ENCODE measurements around the gene OSBP2. TPM values are rescaled to one million over a fixed set of nuclear protein-coding genes. Genes with fewer than 3 reads are reported as not detected.

The OSBP2 gene
- total and polyA plus RNA-seq, 3 donors from 2014 or later, result 39.5 to 68.0 (median 45.4) TPM

DNA sequence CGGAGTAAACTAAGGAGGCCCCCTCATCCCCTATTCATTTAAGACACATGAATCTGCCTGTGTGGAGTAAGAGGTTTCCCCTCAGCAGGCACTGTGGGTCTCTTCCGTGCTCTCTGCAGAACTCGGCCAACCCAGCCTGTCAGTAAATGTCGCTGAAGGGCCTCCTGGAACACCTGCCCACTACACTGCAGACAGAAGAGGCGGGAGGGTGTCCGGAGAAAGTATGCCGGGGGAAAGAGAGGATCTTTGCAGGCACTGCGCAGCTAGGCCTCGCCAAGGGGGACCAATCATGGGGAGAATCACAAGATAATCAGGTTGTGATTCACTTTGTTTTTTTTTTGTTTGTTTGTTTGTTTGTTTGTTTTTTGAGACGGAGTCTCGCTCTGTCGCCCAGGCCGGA lies 163.1 kb downstream of the OSBP2 start:
- Histone ChIP-seq H3K36me3 (ENCODE audit: low read depth, missing control alignments) (no peaks in the 10 kb centered on the region), H3K27ac (no peak overlapping the region), H3K4me1 (no peaks in the 10 kb centered on the region), H3K4me3 (no peak overlapping the region), H3K27me3 (no peaks in the 10 kb centered on the region), H3K9me3 (no peaks in the 10 kb centered on the region)
- intact Hi-C loops (cut with DNase I; ENCODE audit: low total_unique reads), result no loop called here
- no peak for DNase-seq
- TF ChIP-seq, protein P1, sequence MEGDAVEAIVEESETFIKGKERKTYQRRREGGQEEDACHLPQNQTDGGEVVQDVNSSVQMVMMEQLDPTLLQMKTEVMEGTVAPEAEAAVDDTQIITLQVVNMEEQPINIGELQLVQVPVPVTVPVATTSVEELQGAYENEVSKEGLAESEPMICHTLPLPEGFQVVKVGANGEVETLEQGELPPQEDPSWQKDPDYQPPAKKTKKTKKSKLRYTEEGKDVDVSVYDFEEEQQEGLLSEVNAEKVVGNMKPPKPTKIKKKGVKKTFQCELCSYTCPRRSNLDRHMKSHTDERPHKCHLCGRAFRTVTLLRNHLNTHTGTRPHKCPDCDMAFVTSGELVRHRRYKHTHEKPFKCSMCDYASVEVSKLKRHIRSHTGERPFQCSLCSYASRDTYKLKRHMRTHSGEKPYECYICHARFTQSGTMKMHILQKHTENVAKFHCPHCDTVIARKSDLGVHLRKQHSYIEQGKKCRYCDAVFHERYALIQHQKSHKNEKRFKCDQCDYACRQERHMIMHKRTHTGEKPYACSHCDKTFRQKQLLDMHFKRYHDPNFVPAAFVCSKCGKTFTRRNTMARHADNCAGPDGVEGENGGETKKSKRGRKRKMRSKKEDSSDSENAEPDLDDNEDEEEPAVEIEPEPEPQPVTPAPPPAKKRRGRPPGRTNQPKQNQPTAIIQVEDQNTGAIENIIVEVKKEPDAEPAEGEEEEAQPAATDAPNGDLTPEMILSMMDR (IDR thresholded peaks at IDR 0.05), result no peak
- no peak for TF ChIP-seq POLR2A (IDR thresholded peaks at IDR 0.05)
- WGBS, 2 donors, result 93 to 94% methylated on average over 13 of the region's 13 CpGs

DNA sequence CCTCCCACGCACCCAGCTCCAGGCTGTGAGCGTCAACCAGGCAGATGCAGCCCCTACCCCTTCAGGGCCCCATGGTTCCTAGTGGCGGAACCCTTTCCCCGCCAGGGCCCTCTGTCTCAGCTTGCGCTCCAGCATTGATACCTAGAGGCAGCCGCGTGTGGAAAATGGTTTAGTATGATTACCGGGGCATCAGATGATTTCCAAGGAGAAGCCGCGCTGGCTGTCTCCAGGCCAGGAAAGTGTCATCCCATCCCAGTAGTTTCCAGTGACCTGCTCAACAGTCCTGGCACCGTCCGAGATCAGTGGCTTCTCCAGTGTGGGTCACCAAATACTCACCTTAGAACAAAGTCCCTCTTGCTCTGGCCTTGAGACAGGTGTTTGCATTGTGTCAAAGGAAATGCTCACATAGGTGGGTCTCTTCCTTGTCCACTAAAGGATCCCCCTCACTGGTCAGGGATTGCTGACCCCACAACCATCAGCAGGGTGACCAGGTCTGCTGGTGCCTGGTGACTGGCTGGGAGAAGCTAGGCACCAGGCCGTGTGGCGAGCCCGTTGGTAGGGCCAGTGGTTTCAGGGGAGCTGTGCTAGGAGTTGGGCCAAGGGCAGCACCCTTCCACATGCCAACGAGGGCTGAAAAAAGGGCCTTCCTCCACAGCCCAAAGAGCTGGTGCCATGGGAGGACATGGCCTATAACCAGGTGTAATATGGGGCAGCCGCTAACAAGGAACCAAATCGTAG lies 164.5 kb downstream of the OSBP2 start:
- no peak overlapping the region for H3K4me3 ChIP-seq
- H3K9me3 ChIP-seq, result no peaks in the 10 kb centered on the region
- 93 to 95% methylated on average over 15 to 18 of the region's 18 CpGs for WGBS, 2 donors
- no peak overlapping the region for H3K27ac ChIP-seq
- intact Hi-C loops (cut with DNase I; ENCODE audit: low total_unique reads), result no loop called here
- TF ChIP-seq, protein P1 (IDR thresholded peaks at IDR 0.05), result no peak
- TF ChIP-seq POLR2A (IDR thresholded peaks at IDR 0.05), result no peak
- H3K4me1 ChIP-seq, result no peaks in the 10 kb centered on the region
- peak; percentile 2 for DNase-seq
- H3K27me3 ChIP-seq, result no peaks in the 10 kb centered on the region
- H3K36me3 ChIP-seq (ENCODE audit: low read depth, missing control alignments), result no peaks in the 10 kb centered on the region

DNA sequence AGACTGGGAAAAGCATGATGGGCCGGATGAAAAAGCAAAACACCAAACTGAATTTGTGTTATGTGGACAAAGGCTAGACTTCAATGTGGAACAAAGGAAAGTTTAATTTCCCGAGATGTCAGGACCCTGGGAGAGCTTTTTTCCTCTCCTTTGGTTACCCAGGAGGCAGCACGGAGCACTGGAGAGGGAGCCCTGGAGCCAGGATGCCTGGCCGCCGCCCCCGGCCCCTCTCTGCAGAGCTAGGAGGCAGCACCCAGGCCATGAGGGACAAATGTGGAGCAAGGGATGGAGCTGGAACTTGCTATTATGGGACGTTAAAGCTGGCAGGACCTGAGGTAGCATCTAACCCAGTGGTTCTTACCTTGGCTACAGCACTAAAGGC lies 165.0 kb downstream of the OSBP2 start:
- WGBS, 2 donors, result 93 to 96% methylated on average over 7 of the region's 7 CpGs
- Histone ChIP-seq H3K9me3 (no peaks in the 10 kb centered on the region), H3K27ac (no peak overlapping the region), H3K4me1 (no peaks in the 10 kb centered on the region), H3K4me3 (no peak overlapping the region), H3K27me3 (no peaks in the 10 kb centered on the region), H3K36me3 (ENCODE audit: low read depth, missing control alignments) (no peaks in the 10 kb centered on the region)
- DNase-seq, result peak; percentile 4
- TF ChIP-seq, protein P1 (IDR thresholded peaks at IDR 0.05), result no peak
- no peak for TF ChIP-seq POLR2A (IDR thresholded peaks at IDR 0.05)
- intact Hi-C loops (cut with DNase I; ENCODE audit: low total_unique reads), result no loop called here

DNA sequence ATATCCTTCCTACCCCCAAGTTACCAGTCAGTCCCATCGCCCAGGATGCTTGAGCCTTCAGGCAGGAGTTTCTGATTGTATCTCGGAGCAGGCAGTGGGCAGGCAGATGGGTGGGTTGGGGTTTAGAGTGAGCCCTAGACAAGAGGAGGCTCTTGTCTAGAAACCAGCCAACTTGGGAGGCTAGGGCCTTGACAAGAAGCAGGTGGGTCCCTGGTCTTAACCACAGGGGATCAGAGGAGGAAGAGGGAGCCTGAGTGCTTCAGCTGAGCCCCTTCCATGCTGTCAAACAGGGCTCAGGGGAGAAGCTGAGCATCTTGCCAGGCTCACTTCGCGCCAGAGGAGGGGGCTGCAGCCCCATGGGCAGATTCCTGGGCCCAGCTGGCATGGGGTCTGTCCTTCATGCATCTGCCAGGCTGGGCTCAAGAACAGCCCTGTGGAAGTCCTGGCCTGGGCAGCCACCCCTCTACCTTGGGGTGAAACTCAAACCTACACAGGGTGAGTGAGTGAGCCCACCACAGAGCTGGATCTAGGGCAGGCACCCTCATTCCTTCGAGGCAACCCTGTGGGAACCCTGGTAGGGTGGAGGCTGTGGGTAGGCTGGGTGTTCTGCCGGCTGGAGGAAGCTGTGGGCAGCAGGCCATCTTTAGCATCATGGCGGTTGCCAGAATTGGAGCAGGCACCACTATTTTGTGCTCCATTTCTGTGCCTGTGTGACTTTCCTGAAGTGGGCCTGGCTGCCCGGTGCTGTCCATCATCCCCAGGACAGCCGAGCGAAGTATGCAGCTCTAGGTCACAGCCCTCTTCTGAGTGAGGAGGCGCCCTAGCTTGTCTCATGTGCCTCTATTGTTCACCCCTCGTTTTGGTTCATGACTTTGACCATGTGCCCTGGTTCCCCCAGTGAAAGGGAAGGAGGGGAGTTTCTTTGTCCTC lies 165.8 kb downstream of the OSBP2 start:
- no peaks in the 10 kb centered on the region for H3K36me3 ChIP-seq (ENCODE audit: low read depth, missing control alignments)
- DNase-seq, result peak; percentile 10
- no peaks in the 10 kb centered on the region for H3K9me3 ChIP-seq
- H3K27me3 ChIP-seq, result no peaks in the 10 kb centered on the region
- no peak overlapping the region for H3K27ac ChIP-seq
- intact Hi-C loops (cut with DNase I; ENCODE audit: low total_unique reads), result no loop called here
- 79 to 83% methylated on average over 10 to 12 of the region's 12 CpGs for WGBS, 2 donors
- H3K4me1 ChIP-seq, result no peaks in the 10 kb centered on the region
- no peak overlapping the region for H3K4me3 ChIP-seq
- TF ChIP-seq POLR2A (IDR thresholded peaks at IDR 0.05), result no peak
- TF ChIP-seq, protein P1 (IDR thresholded peaks at IDR 0.05), result no peak

Data from testis (tissue), 3 donors.